GM21526 (cell line): ENCODE measurements around the gene CCDC127.
"Not testable (repeated sequence)": the region's sequence is repeated elsewhere in the genome, so short reads cannot be mapped to it uniquely, and the experiment has no call there.

Experiments used
- ATAC-seq: cut with Tn5 transposase; IDR thresholded peaks from one replicate; pipeline ENCODE4 v1.9.1; 2021; ENCODE audit warnings: moderate library complexity; ENCODE audit not compliant: unreplicated experiment, low FRiP score

CCDC127 gene

GRCh38 chr5:204966-205670 is 12.8 kb downstream of the CCDC127 start:
- ATAC-seq, result no peak

- no peak for ATAC-seq
Measured at GRCh38 chr5:204462-204861, 13.5 kb downstream of the CCDC127 start.

GRCh38 chr5:204001-204400 is 14.0 kb downstream of the CCDC127 start:
- ATAC-seq, result no peak

- ATAC-seq, result no peak
Measured at GRCh38 chr5:203246-203930, 14.6 kb downstream of the CCDC127 start.

GRCh38 chr5:201672-202071 is 16.3 kb downstream of the CCDC127 start:
- ATAC-seq, result no peak

GRCh38 chr5:200985-201384 is 17.0 kb downstream of the CCDC127 start:
- ATAC-seq, result no peak

- ATAC-seq, result no peak
Measured at GRCh38 chr5:199950-200645, 17.9 kb downstream of the CCDC127 start.

- ATAC-seq, result no peak
Measured at GRCh38 chr5:199197-199949, 18.6 kb downstream of the CCDC127 start.

GRCh38 chr5:198516-199196 is 19.3 kb downstream of the CCDC127 start:
- no peak for ATAC-seq

- ATAC-seq, result no peak
Measured at GRCh38 chr5:197892-198489, 20.0 kb downstream of the CCDC127 start.

GRCh38 chr5:197031-197430 is 20.9 kb downstream of the CCDC127 start:
- ATAC-seq, result not testable (repeated sequence)

GRCh38 chr5:196350-196749 is 21.6 kb downstream of the CCDC127 start:
- ATAC-seq, result no peak

- no peak for ATAC-seq
Measured at GRCh38 chr5:195401-196160, 22.4 kb downstream of the CCDC127 start.

- no peak for ATAC-seq
Measured at GRCh38 chr5:194603-195209, 23.2 kb downstream of the CCDC127 start.

GRCh38 chr5:194102-194501 is 23.9 kb downstream of the CCDC127 start:
- no peak for ATAC-seq

GRCh38 chr5:192970-193831 is 24.8 kb downstream of the CCDC127 start:
- ATAC-seq, result no peak

GRCh38 chr5:192691-192969 is 25.3 kb downstream of the CCDC127 start:
- no peak for ATAC-seq
